ENCODE data around the gene SKAP1.

- TF ChIP-seq, protein P1, sequence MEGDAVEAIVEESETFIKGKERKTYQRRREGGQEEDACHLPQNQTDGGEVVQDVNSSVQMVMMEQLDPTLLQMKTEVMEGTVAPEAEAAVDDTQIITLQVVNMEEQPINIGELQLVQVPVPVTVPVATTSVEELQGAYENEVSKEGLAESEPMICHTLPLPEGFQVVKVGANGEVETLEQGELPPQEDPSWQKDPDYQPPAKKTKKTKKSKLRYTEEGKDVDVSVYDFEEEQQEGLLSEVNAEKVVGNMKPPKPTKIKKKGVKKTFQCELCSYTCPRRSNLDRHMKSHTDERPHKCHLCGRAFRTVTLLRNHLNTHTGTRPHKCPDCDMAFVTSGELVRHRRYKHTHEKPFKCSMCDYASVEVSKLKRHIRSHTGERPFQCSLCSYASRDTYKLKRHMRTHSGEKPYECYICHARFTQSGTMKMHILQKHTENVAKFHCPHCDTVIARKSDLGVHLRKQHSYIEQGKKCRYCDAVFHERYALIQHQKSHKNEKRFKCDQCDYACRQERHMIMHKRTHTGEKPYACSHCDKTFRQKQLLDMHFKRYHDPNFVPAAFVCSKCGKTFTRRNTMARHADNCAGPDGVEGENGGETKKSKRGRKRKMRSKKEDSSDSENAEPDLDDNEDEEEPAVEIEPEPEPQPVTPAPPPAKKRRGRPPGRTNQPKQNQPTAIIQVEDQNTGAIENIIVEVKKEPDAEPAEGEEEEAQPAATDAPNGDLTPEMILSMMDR (IDR thresholded peaks at IDR 0.05) = no peak
- no peak for TF ChIP-seq POLR2A (IDR thresholded peaks at IDR 0.05)
These were observed 37.2 kb downstream of the SKAP1 start for GRCh38 chr17:48392857-48393256.
